Duodenal mucosa (tissue), 2 donors: Measurements from ENCODE around the gene FPGS.

Experiments
- H3K27ac ChIP-seq: one replicate; pipeline ENCODE4 v1.7.0; 2013; ENCODE audit warnings: low read depth, low read length
- H3K27me3 ChIP-seq, 2 donors: one replicate each; pipeline ENCODE4 v1.7.0; 2013; ENCODE audit warnings: low read length in 2 of 2, control low read depth in 1 of 2; ENCODE audit not compliant: insufficient read depth in 2 of 2, control insufficient read depth in 1 of 2
- H3K36me3 ChIP-seq, 2 donors: one replicate each; pipeline ENCODE4 v1.7.0; 2013; ENCODE audit warnings: low read length in 2 of 2, control low read depth in 1 of 2; ENCODE audit not compliant: insufficient read depth in 2 of 2, control insufficient read depth in 1 of 2
- H3K4me1 ChIP-seq, 2 donors: one replicate each; pipeline ENCODE4 v1.7.0; 2013; ENCODE audit warnings: low read length in 2 of 2, control low read depth in 1 of 2; ENCODE audit not compliant: insufficient read depth in 2 of 2, control insufficient read depth in 1 of 2
- H3K4me3 ChIP-seq, 2 donors: one replicate each; pipeline ENCODE4 v1.7.0; 2013; ENCODE audit warnings: low read length in 2 of 2, low read depth in 1 of 2
- H3K9ac ChIP-seq, 2 donors: one replicate each; pipeline ENCODE4 v1.7.0; 2013; ENCODE audit warnings: low read length in 2 of 2, low read depth in 1 of 2
- H3K9me3 ChIP-seq, 2 donors: one replicate each; pipeline ENCODE4 v1.7.0; 2013; ENCODE audit warnings: low read length in 2 of 2, control low read depth in 1 of 2; ENCODE audit not compliant: control insufficient read depth in 1 of 2

FPGS gene

DNA sequence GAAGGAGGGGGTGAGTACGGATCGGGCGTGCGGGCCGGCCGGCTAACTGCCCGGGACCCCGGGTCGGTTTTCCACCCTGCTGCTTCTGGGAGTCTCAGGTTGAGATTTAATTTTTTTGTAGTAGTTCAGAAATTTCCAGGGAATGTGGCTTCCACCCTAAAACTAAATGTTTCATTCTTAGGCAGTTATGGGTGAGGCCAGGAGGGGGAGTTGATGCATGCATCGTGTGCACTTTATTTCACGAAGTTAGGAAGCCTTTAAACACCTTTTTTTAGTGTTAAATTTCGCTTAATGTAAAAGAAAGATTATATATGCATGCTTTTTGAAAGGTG, 15.9 kb upstream of the FPGS start:
- Histone ChIP-seq H3K36me3 (peaks cover 31 to 49% of the 10 kb centered on the region in 2 donors), H3K27ac (no peak overlapping the region), H3K4me1 (peaks cover 14 to 39% of the 10 kb centered on the region in 2 donors)

DNA sequence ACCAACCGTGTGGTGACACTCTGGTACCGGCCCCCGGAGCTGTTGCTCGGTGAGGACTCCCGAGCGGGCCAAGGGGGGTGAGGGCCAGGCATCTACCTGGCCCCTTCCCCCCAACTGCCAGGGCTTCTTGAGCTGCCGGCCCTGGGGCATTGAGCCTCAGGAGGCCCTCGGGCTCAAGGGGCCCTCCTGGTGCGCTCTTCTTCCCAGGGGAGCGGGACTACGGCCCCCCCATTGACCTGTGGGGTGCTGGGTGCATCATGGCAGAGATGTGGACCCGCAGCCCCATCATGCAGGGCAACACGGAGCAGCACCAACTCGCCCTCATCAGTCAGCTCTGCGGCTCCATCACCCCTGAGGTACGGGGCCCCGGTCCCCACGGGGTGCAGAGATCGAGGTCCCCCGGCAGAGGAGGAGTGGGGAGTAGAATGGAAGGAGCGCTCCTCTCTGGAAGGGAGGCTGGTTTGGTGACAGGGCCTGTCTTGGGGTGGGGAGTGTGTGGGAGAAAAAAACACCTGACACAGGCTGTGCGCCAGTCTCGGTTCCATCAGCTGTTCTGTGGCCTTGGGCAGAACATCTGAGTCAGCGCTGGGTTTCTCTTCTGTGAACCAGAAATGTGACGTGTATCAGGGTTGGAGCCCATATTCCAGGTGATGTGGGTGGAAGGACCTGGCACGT, 14.2 kb upstream of the FPGS start:
- Histone ChIP-seq H3K9ac (no peak overlapping the region), H3K27ac (no peak overlapping the region)

More for the DNA sequence above, 15.9 kb upstream of the FPGS start:
- Histone ChIP-seq H3K9ac (peak overlapping the region; percentile 70 to 76), H3K9me3 (no peaks in the 10 kb centered on the region), H3K4me3 (peak overlapping the region; percentile 79 to 88), H3K27me3 (no peaks in the 10 kb centered on the region)

DNA sequence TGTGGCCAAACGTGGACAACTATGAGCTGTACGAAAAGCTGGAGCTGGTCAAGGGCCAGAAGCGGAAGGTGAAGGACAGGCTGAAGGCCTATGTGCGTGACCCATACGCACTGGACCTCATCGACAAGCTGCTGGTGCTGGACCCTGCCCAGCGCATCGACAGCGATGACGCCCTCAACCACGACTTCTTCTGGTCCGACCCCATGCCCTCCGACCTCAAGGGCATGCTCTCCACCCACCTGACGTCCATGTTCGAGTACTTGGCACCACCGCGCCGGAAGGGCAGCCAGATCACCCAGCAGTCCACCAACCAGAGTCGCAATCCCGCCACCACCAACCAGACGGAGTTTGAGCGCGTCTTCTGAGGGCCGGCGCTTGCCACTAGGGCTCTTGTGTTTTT, 13.5 kb upstream of the FPGS start:
- no peaks in the 10 kb centered on the region for H3K27me3 ChIP-seq
- peaks cover 31 to 57% of the 10 kb centered on the region in 2 donors for H3K36me3 ChIP-seq
- H3K27ac ChIP-seq, result no peak overlapping the region
- H3K9ac ChIP-seq, result no peak overlapping the region
- H3K4me1 ChIP-seq, result peaks cover 14 to 22% of the 10 kb centered on the region in 2 donors
- no peak overlapping the region for H3K4me3 ChIP-seq
- no peaks in the 10 kb centered on the region for H3K9me3 ChIP-seq

More for the DNA sequence above, 14.2 kb upstream of the FPGS start:
- Histone ChIP-seq H3K36me3 (peaks cover 31 to 57% of the 10 kb centered on the region in 2 donors), H3K4me3 (no peak overlapping the region), H3K27me3 (no peaks in the 10 kb centered on the region), H3K9me3 (no peaks in the 10 kb centered on the region), H3K4me1 (peaks cover 14 to 28% of the 10 kb centered on the region in 2 donors)

DNA sequence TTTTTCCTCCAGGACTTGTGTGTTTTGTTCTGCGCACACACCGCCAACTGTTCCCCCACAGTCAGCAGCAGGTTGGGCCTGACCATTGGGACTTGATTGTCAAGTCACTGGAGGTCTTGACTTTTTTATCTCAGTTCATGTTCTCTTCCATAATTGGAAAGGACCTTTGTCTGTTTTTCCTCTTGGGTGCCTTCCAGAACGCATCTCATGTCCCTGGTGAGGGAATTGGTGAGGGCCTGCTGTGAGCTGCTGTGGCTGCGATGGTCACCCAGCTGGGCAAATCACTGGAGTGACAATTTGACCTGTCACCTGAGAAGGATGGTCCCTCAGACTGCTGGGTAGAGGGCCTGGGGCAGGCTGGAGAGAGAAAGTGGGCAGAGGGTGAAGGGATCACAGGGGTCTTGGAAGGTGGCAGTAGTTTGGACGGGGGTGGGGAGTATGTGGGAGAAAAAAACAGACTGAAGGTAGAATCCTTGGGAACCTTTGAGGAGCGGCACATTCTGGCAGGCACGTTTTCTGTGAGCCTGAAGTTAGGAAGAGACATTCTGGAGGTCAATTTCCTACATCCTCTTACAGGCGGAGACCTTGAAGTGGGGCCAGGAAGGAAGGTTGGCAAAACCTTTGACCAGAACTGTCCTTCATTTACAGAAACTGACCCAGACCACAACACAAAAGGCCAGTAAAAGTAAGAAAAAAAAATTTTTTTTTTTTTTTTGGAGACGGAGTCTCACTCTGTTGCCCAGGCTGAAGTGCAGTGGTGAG, 12.4 kb upstream of the FPGS start:
- no peaks in the 10 kb centered on the region for H3K27me3 ChIP-seq
- no peak overlapping the region for H3K4me3 ChIP-seq
- no peaks in the 10 kb centered on the region for H3K9me3 ChIP-seq
- no peak overlapping the region for H3K27ac ChIP-seq
- H3K4me1 ChIP-seq, result peaks cover 10 to 16% of the 10 kb centered on the region in 2 donors
- peaks cover 31 to 57% of the 10 kb centered on the region in 2 donors for H3K36me3 ChIP-seq
- no peak overlapping the region for H3K9ac ChIP-seq

DNA sequence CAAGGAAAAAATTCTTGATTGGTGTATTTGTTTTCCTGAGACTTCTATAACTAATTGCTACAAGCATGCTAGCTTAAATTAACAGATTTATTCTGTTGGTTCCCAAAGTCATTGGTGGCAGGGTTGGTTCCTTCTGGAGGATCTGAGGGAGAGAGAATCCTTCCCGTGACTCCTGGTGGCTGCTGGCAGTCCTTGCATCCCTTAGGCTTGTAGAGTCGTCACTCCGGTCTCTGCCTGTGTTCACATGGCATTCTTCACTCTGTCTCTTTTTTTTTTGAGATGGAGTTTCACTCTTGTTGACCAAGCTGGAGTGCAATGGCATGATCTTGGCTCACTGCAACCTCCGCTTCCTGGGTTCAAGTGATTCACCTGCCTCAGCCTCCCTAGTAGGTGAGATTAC, 11.6 kb upstream of the FPGS start:
- Histone ChIP-seq H3K27ac (no peak overlapping the region), H3K27me3 (no peaks in the 10 kb centered on the region), H3K9ac (no peak overlapping the region), H3K36me3 (peaks cover 31 to 57% of the 10 kb centered on the region in 2 donors), H3K9me3 (no peaks in the 10 kb centered on the region), H3K4me1 (peaks cover 15 to 21% of the 10 kb centered on the region in 2 donors), H3K4me3 (no peak overlapping the region)

DNA sequence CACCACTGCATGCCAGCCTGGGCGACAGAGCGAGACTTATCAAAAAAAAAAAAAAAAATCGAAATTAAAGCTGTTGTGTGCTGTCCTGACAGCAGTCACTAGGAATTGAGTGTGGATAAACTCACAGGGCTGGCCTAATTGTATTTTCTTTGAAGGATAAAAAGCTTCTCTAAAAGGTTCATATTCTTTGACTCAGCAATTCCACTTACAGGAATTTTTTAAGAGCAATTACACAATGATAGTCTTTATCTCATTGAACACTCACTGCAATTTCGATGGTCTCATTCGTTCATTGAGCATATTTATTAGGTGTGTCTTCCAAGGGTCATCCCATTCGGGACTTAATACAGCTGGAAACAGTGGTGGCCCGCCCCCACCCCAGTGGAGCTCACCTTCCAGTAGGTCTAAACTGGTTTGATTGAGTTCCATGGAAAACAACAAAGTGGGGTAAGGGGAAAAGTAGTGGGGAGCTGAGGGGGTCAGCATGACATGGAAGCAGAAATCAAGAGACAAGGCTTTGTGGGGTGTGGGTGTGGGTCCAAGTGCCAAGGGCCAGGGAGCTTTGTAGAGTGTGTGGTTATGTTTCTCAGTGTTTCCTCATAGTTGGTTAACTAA, 10.2 kb upstream of the FPGS start:
- Histone ChIP-seq H3K9me3 (no peaks in the 10 kb centered on the region), H3K27ac (no peak overlapping the region), H3K27me3 (no peaks in the 10 kb centered on the region), H3K9ac (no peak overlapping the region), H3K4me3 (no peak overlapping the region), H3K4me1 (peaks cover 19 to 25% of the 10 kb centered on the region in 2 donors), H3K36me3 (peaks cover 27 to 50% of the 10 kb centered on the region in 2 donors)

DNA sequence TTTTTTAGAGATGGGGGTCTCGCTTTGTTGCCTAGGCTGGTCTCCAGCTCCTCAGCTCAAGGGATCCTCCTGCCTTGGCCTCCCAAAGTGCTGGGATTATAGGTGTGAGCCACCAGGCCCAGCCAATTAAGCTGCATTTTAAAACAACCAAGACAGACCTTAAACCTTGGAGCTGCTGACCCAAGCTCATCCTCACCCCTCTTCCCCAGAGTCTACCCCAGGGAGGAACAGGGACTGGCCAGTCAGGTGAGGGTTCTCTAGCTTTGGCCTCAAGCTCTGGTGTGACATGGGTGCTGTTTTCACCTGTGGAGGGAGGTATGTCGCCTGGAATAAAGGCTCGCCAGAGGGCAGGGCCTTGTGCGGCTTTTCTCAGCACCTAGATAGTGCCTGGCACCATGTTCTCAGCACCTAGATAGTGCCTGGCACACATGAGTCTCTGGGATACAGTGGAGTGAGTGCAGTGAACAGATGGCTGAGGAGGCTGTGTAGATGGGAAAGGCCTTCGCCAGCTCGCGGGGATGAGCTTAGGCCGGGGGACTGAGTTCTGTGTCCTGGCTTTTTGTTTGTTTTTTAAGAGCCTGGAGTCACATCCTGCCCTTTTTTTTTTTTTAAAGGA, 9.5 kb upstream of the FPGS start:
- Histone ChIP-seq H3K4me3 (no peak overlapping the region), H3K36me3 (peaks cover 20 to 43% of the 10 kb centered on the region in 2 donors), H3K27me3 (no peaks in the 10 kb centered on the region), H3K9me3 (no peaks in the 10 kb centered on the region), H3K4me1 (peaks cover 23 to 28% of the 10 kb centered on the region in 2 donors), H3K27ac (no peak overlapping the region), H3K9ac (no peak overlapping the region)

DNA sequence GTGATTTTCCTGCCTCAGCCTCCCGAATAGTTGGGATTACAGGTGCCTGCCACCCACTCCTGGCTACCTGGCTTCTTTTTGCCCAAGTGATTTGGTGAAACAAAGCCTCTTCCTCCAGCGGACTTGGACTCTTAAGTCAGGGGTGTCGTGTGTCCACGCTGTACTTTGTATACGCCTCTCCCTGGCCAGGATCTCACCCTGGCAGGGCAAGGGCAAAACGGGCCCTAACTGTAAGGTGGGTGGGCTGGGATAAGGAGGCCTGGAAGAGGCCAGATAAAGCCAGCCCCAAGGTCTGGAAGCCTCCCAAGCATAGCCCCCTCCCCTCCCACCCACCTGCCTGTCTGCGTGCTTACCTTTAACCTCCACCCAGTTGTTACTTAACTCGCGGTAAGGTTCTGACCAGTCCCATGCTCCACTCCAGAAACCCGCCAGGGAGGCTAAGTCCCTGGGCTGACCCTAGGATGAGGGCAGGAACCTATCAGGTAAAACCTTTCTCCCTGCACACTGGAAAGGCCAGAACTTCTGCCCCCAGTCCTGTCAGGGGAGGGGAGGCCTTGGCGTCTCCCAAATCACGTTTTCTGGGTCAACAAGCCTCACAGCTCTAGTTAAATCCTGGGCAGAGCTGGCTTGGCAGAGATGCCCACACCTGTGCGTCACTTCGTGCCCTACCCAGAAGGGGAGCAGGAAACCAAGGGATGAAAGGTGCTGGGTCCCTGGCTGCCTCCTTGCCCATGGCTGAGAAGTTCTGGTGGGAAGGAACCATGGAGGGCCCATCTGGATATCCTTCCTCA, 8.5 kb upstream of the FPGS start:
- Histone ChIP-seq H3K27me3 (no peaks in the 10 kb centered on the region), H3K4me1 (peaks cover 32 to 34% of the 10 kb centered on the region in 2 donors), H3K9me3 (no peaks in the 10 kb centered on the region), H3K36me3 (peaks cover 11 to 33% of the 10 kb centered on the region in 2 donors), H3K4me3 (no peak overlapping the region), H3K9ac (no peak overlapping the region), H3K27ac (no peak overlapping the region)

DNA sequence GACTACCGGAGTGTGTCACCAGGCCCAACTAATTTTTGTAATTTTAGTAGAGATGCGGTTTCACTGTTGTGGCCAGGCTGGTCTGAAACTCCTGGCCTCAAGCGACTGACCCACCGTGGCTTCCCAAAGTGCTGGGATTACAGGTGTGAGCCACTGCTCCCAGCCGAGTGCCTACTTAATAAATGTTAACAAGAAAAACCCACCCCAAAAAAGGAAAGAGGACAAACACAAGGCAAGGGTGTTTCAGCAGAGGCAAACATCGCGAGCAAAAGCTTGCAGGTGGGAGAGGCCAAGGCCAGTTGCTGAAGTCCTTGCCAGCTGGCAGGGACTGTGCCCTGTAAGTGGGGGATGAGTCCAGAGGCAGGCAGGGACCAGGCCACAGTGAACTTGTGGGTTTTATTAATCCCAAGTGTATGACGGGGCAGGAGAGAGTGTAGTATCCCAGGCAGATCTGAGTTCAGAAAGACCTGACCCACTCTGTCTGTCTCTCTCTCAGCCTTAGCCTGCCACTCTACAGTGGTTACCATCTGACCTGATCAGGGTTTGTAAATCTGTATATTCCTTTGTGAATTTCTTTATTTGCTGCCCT, 6.4 kb upstream of the FPGS start:
- no peaks in the 10 kb centered on the region for H3K27me3 ChIP-seq
- no peaks in the 10 kb centered on the region for H3K9me3 ChIP-seq
- H3K4me1 ChIP-seq, result peaks cover 33 to 40% of the 10 kb centered on the region in 2 donors
- peaks cover 0 to 12% of the 10 kb centered on the region in 2 donors for H3K36me3 ChIP-seq
- H3K9ac ChIP-seq, result peak overlapping the region; percentile 25 to 37
- H3K4me3 ChIP-seq, result no peak overlapping the region
- H3K27ac ChIP-seq, result no peak overlapping the region
